Astrocyte (in vitro differentiated cells and primary cell): ENCODE measurements around the gene ZNF426.
"Not testable (repeated sequence)": the region's sequence is repeated elsewhere in the genome, so short reads cannot be mapped to it uniquely, and the experiment has no call there.

Source experiments
- CTCF ChIP-seq: IDR thresholded peaks from 2 replicates; pipeline ENCODE4 v1.5.1; 2011; ENCODE audit warnings: low read depth, mild to moderate bottlenecking, inconsistent platforms, low read length, moderate library complexity; ENCODE audit not compliant: insufficient read depth
- EZH2 ChIP-seq: IDR thresholded peaks from 2 replicates; pipeline ENCODE4 v1.6.1; 2012; ENCODE audit warnings: mild to moderate bottlenecking, low read length, inconsistent platforms; ENCODE audit not compliant: insufficient read depth

- TF ChIP-seq CTCF, EZH2: not testable (repeated sequence)
These were observed 43.8 kb upstream of the ZNF426 start for GRCh38 chr19:9582081-9582725.
